ENCODE results near the gene HSF5. TPM values are rescaled to one million over a fixed set of nuclear protein-coding genes. Genes with fewer than 3 reads are reported as not detected.

The HSF5 gene
- polyA plus RNA-seq, 1 experiment, result not detected

GRCh38 chr17:58517928-58518609, 29.9 kb upstream of the HSF5 start:
- peak; percentile 99 for DNase-seq (ENCODE audit: low read depth, low spot score)
- Histone ChIP-seq H3K27me3 (ENCODE audit: control insufficient read depth, insufficient read depth, low read length) (no peaks in the 10 kb centered on the region), H3K9me3 (ENCODE audit: control insufficient read depth, insufficient read depth, low read length) (no peaks in the 10 kb centered on the region; the same call in 1 of the 2 replicates), H3K4me3 (ENCODE audit: low read depth, low read length) (peak overlapping the region; percentile 83), H3K27ac (ENCODE audit: low read depth, low read length) (peak overlapping the region; percentile 91)
- ChIA-PET CTCF (interaction anchor here (0.6 to 3.2 kb wide), 15 partner anchors 9 to 1671 kb away, joined by 3 to 41 read pairs (median 5); no protein-coding TSS in a partner anchor), POLR2A (interaction anchor here (0.6 to 3.2 kb wide), 6 partner anchors 16 to 193 kb away, joined by 3 to 59 read pairs (median 3); no protein-coding TSS in a partner anchor)
- no peak for TF ChIP-seq CTCF (IDR thresholded peaks at IDR 0.05; ENCODE audit: low read depth, low read length)

DNA sequence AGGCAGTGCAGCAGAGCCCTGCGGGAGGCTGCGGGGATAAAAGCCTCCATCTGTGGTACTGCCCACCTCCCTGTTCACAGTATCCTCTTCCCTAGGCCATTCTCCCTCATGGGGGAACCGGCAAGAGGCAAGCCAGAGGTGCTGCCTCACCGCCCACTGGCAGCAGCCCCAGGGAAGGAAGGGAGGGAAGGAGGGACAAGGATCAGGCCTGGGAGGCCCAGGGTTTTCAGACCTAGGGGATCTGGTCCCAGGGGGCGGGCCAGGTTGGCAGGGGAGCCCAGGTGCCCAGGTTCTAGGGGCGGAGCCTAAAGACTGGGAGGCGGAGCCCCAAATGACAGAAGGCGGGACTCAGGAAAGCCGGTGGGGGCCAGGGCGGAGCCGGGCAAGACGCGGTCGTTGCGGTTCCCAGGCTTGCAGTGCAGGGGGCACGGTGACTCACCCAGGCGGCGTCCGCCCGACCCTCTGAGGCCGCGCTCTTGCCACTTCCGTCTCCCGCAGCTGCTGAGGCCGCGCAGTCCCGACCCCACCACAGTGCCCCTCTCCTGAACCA, 29.2 kb upstream of the HSF5 start:
- TF ChIP-seq CTCF (IDR thresholded peaks at IDR 0.05; ENCODE audit: low read depth, low read length), result no peak
- no peaks in the 10 kb centered on the region; the same call in 1 of the 2 replicates for H3K9me3 ChIP-seq (ENCODE audit: control insufficient read depth, insufficient read depth, low read length)
- H3K27me3 ChIP-seq (ENCODE audit: control insufficient read depth, insufficient read depth, low read length), result no peaks in the 10 kb centered on the region
- peak overlapping the region; percentile 82 for H3K4me3 ChIP-seq (ENCODE audit: low read depth, low read length)
- ChIA-PET CTCF (interaction anchor here (0.6 to 2.3 kb wide), 3 partner anchors 16 to 1670 kb away, joined by 4 to 15 read pairs (median 14); no protein-coding TSS in a partner anchor), POLR2A (interaction anchor here (0.6 to 3.2 kb wide), 4 partner anchors 108 to 141 kb away, joined by 3 to 59 read pairs (median 6); no protein-coding TSS in a partner anchor)
- no peak for DNase-seq (ENCODE audit: low read depth, low spot score)
- H3K27ac ChIP-seq (ENCODE audit: low read depth, low read length), result peak overlapping the region; percentile 86

DNA sequence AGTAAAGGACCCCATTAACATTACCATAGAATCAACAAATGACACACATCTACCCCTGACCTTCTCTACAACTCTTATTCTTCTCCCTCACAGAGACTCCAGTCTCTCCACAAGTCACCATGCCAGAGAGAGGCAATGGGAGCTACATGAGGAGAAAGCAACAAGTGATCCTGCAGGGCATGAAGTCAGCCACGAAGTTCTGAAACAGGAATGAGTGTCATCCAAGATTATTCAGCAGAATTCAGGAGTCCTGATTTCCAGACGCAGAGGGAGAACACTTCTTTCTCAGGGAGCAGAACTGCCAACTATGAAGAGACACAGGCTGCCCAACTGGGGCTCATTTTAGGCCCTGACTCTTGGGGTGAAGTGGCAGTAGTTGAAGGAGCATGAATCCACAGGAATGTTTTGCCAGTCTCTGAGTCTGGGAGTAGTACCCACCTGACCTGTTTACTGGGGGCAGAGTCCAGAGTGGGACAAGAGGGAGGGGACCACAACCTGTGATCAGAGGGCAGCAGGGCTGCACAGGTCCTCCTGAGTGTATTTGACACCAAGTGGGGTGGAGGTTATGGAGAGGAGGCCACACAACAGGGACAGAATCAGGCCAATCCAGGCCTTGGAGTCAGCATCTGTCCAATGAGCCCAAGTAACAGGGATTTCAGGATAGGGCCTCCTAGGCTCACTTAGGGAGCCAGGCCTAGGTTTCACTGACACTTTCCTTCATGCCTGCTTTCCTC, 28.6 kb upstream of the HSF5 start:
- TF ChIP-seq CTCF (IDR thresholded peaks at IDR 0.05; ENCODE audit: low read depth, low read length), result no peak
- no peaks in the 10 kb centered on the region for H3K27me3 ChIP-seq (ENCODE audit: control insufficient read depth, insufficient read depth, low read length)
- POLR2A ChIA-PET, result interaction anchor here (1.3 to 3.6 kb wide), 4 partner anchors 112 to 142 kb away, joined by 3 to 59 read pairs (median 20); no protein-coding TSS in a partner anchor
- H3K4me3 ChIP-seq (ENCODE audit: low read depth, low read length), result peak overlapping the region; percentile 82
- no peaks in the 10 kb centered on the region; the same call in 1 of the 2 replicates for H3K9me3 ChIP-seq (ENCODE audit: control insufficient read depth, insufficient read depth, low read length)
- H3K27ac ChIP-seq (ENCODE audit: low read depth, low read length), result peak overlapping the region; percentile 86
- CTCF ChIA-PET, result interaction anchor here (2.3 kb wide), 1 partner anchor 114 kb away, joined by 15 read pairs; no protein-coding TSS in a partner anchor
- no peak for DNase-seq (ENCODE audit: low read depth, low spot score)

- POLR2A ChIA-PET, result interaction anchor here (3.6 kb wide), 1 partner anchor 116 kb away, joined by 31 read pairs; no protein-coding TSS in a partner anchor
- H3K9me3 ChIP-seq (ENCODE audit: control insufficient read depth, insufficient read depth, low read length), result no peaks in the 10 kb centered on the region; the same call in 1 of the 2 replicates
- H3K27ac ChIP-seq (ENCODE audit: low read depth, low read length), result no peak overlapping the region
- TF ChIP-seq CTCF (IDR thresholded peaks at IDR 0.05; ENCODE audit: low read depth, low read length), result no peak
- H3K4me3 ChIP-seq (ENCODE audit: low read depth, low read length), result no peak overlapping the region
- CTCF ChIA-PET, result interaction anchor here (0.8 to 1.3 kb wide), 5 partner anchors 98 to 489 kb away, joined by 3 to 6 read pairs (median 4); partner anchors contain the start of gene RNF43
- DNase-seq (ENCODE audit: low read depth, low spot score), result no peak
- no peaks in the 10 kb centered on the region for H3K27me3 ChIP-seq (ENCODE audit: control insufficient read depth, insufficient read depth, low read length)
Measured at GRCh38 chr17:58515286-58515685, 27.1 kb upstream of the HSF5 start.
